ENCODE measurements around the gene RUNX2.

DNA sequence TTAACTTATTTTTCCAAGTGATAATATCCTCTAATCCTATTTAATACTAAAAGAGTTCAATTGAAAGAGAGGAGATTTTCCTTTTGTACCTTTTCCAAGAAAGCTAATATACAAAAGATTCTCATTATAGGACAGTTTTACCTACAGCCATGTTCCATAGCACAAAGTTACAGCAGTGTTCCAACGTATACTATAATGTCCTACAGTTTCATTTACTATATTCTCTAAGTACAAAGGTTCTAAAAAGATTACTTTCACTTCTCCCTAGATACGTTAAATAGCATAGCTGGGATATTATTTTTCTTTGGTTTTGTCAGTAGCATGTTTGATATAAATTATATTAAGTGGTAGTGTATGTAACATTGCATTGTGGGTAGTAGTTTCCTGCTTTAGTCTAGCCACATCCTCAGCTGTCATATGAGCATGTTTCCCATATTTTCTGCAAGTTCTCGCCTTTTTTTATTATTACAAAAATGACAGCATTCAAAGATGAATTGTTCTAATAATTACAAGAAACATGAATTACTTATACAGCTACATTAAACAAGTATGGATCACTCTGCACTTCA, 4.4 kb upstream of the RUNX2 start:
- no peak for TF ChIP-seq POLR2A (IDR thresholded peaks at IDR 0.05)
- TF ChIP-seq, protein P1, sequence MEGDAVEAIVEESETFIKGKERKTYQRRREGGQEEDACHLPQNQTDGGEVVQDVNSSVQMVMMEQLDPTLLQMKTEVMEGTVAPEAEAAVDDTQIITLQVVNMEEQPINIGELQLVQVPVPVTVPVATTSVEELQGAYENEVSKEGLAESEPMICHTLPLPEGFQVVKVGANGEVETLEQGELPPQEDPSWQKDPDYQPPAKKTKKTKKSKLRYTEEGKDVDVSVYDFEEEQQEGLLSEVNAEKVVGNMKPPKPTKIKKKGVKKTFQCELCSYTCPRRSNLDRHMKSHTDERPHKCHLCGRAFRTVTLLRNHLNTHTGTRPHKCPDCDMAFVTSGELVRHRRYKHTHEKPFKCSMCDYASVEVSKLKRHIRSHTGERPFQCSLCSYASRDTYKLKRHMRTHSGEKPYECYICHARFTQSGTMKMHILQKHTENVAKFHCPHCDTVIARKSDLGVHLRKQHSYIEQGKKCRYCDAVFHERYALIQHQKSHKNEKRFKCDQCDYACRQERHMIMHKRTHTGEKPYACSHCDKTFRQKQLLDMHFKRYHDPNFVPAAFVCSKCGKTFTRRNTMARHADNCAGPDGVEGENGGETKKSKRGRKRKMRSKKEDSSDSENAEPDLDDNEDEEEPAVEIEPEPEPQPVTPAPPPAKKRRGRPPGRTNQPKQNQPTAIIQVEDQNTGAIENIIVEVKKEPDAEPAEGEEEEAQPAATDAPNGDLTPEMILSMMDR (IDR thresholded peaks at IDR 0.05), result no peak
- no peak for TF ChIP-seq POLR2AphosphoS5 (IDR thresholded peaks at IDR 0.05)

Data from breast epithelium (tissue), 3 donors.